ENCODE measurements around the gene ST6GALNAC5.

GRCh38 chr1:76925825-76926224 is 58.5 kb downstream of the ST6GALNAC5 start:
- TF ChIP-seq, protein P1, sequence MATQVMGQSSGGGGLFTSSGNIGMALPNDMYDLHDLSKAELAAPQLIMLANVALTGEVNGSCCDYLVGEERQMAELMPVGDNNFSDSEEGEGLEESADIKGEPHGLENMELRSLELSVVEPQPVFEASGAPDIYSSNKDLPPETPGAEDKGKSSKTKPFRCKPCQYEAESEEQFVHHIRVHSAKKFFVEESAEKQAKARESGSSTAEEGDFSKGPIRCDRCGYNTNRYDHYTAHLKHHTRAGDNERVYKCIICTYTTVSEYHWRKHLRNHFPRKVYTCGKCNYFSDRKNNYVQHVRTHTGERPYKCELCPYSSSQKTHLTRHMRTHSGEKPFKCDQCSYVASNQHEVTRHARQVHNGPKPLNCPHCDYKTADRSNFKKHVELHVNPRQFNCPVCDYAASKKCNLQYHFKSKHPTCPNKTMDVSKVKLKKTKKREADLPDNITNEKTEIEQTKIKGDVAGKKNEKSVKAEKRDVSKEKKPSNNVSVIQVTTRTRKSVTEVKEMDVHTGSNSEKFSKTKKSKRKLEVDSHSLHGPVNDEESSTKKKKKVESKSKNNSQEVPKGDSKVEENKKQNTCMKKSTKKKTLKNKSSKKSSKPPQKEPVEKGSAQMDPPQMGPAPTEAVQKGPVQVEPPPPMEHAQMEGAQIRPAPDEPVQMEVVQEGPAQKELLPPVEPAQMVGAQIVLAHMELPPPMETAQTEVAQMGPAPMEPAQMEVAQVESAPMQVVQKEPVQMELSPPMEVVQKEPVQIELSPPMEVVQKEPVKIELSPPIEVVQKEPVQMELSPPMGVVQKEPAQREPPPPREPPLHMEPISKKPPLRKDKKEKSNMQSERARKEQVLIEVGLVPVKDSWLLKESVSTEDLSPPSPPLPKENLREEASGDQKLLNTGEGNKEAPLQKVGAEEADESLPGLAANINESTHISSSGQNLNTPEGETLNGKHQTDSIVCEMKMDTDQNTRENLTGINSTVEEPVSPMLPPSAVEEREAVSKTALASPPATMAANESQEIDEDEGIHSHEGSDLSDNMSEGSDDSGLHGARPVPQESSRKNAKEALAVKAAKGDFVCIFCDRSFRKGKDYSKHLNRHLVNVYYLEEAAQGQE (IDR thresholded peaks at IDR 0.05; ENCODE audit: unreplicated experiment), result no peak
- TF ChIP-seq CTCF (conservative IDR thresholded peaks at IDR 0.05; ENCODE audit: low read depth in 2 of 2) (no peak), EZH2 (IDR thresholded peaks at IDR 0.05; ENCODE audit: low read depth, unreplicated experiment) (no peak), POLR2AphosphoS5 (IDR thresholded peaks at IDR 0.05; ENCODE audit: low read depth) (no peak), EZH2phosphoT487 (IDR thresholded peaks at IDR 0.05; ENCODE audit: unreplicated experiment) (no peak)
- TF ChIP-seq, protein P2, sequence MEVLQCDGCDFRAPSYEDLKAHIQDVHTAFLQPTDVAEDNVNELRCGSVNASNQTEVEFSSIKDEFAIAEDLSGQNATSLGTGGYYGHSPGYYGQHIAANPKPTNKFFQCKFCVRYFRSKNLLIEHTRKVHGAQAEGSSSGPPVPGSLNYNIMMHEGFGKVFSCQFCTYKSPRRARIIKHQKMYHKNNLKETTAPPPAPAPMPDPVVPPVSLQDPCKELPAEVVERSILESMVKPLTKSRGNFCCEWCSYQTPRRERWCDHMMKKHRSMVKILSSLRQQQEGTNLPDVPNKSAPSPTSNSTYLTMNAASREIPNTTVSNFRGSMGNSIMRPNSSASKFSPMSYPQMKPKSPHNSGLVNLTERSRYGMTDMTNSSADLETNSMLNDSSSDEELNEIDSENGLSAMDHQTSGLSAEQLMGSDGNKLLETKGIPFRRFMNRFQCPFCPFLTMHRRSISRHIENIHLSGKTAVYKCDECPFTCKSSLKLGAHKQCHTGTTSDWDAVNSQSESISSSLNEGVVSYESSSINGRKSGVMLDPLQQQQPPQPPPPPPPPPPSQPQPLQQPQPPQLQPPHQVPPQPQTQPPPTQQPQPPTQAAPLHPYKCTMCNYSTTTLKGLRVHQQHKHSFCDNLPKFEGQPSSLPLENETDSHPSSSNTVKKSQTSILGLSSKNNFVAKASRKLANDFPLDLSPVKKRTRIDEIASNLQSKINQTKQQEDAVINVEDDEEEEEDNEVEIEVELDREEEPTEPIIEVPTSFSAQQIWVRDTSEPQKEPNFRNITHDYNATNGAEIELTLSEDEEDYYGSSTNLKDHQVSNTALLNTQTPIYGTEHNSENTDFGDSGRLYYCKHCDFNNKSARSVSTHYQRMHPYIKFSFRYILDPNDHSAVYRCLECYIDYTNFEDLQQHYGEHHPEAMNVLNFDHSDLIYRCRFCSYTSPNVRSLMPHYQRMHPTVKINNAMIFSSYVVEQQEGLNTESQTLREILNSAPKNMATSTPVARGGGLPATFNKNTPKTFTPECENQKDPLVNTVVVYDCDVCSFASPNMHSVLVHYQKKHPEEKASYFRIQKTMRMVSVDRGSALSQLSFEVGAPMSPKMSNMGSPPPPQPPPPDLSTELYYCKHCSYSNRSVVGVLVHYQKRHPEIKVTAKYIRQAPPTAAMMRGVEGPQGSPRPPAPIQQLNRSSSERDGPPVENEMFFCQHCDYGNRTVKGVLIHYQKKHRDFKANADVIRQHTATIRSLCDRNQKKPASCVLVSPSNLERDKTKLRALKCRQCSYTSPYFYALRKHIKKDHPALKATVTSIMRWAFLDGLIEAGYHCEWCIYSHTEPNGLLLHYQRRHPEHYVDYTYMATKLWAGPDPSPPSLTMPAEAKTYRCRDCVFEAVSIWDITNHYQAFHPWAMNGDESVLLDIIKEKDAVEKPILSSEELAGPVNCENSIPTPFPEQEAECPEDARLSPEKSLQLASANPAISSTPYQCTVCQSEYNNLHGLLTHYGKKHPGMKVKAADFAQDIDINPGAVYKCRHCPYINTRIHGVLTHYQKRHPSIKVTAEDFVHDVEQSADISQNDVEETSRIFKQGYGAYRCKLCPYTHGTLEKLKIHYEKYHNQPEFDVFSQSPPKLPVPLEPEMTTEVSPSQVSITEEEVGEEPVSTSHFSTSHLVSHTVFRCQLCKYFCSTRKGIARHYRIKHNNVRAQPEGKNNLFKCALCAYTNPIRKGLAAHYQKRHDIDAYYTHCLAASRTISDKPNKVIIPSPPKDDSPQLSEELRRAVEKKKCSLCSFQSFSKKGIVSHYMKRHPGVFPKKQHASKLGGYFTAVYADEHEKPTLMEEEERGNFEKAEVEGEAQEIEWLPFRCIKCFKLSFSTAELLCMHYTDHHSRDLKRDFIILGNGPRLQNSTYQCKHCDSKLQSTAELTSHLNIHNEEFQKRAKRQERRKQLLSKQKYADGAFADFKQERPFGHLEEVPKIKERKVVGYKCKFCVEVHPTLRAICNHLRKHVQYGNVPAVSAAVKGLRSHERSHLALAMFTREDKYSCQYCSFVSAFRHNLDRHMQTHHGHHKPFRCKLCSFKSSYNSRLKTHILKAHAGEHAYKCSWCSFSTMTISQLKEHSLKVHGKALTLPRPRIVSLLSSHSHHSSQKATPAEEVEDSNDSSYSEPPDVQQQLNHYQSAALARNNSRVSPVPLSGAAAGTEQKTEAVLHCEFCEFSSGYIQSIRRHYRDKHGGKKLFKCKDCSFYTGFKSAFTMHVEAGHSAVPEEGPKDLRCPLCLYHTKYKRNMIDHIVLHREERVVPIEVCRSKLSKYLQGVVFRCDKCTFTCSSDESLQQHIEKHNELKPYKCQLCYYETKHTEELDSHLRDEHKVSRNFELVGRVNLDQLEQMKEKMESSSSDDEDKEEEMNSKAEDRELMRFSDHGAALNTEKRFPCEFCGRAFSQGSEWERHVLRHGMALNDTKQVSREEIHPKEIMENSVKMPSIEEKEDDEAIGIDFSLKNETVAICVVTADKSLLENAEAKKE (CRISPR knock-in tag; IDR thresholded peaks at IDR 0.05), result no peak
